GM12878 (cell line): ENCODE data around the gene EIF1. TPM values are rescaled to one million over a fixed set of nuclear protein-coding genes. Genes with fewer than 3 reads are reported as not detected.
"Not testable (repeated sequence)": the region's sequence is repeated elsewhere in the genome, so short reads cannot be mapped to it uniquely, and the experiment has no call there.

Experiments used
- ATAC-seq: fragments of 200-7000 bp; cut with Tn5 transposase; 3 replicates; pipeline ENCODE4 v1.9.1; 2020; ENCODE audit warnings: mild to moderate bottlenecking, moderate library complexity
- BruUV-seq: library from RNA; stranded (reverse); fragments of 400-500 nt; replicated peaks from 2 replicates; lab custom pipeline; 2021; lab: Mats Ljungman, UMichigan
- CTCF ChIA-PET: fragments of 300-600 bp; sonication (Branson Sonifier 250); formaldehyde crosslinking; extraction: SDS; loops from one replicate; lab custom pipeline; 2021; ENCODE audit warnings: inconsistent platforms; lab: Yijun Ruan, JAX
- POLR2A ChIA-PET: fragments of 350-600 bp; formaldehyde crosslinking; extraction: SDS; loops from one replicate; lab custom pipeline; 2021; ENCODE audit warnings: inconsistent platforms; lab: Charles Lee
- RAD21 ChIA-PET: fragments of 300-600 bp; sonication (Branson Sonifier 250); formaldehyde crosslinking; loops from one replicate; lab custom pipeline; 2023; ENCODE audit warnings: antibody characterized with exemption; ENCODE audit not compliant: unreplicated experiment; lab: Charles Lee
- SMC1A ChIA-PET: fragments of 300-600 bp; sonication (Branson Sonifier 250); formaldehyde crosslinking; loops from one replicate; lab custom pipeline; 2023; ENCODE audit not compliant: unreplicated experiment, uncharacterized antibody; lab: Charles Lee
- DNase-seq: peaks from one replicate; pipeline ENCODE4 v3.0.0-alpha.2; 2011; ENCODE audit warnings: low read depth, low spot score
- FAIRE-seq: peaks from 3 replicates; lab custom pipeline; 2011; peaks lifted over from hg19 to GRCh38; lab: Jason Lieb, UNC
- H2AFZ ChIP-seq: 2 replicates; pipeline ENCODE4 v1.6.0; 2011; ENCODE audit warnings: low read depth, low read length, control low read depth; ENCODE audit not compliant: control insufficient read depth
- H3K27ac ChIP-seq: 2 replicates; pipeline ENCODE4 v1.5.1; 2011; ENCODE audit warnings: control low read depth; ENCODE audit not compliant: control insufficient read depth, insufficient read depth
- H3K27me3 ChIP-seq, 2 experiments: replicated peaks in 1 of 2; 2 replicates each; pipeline versions ENCODE4 v1.6.0 to v1.6.1; 2011; ENCODE audit warnings: low read length in 1 of 2; ENCODE audit not compliant: control insufficient read depth in 2 of 2, insufficient read depth in 2 of 2
- H3K36me3 ChIP-seq, 2 experiments: 2 replicates each; pipeline ENCODE4 v1.5.1; 2011; ENCODE audit warnings: low read length in 1 of 2; ENCODE audit not compliant: control insufficient read depth in 2 of 2, insufficient read depth in 2 of 2
- H3K4me1 ChIP-seq: 2 replicates; pipeline ENCODE4 v1.6.1; 2011; ENCODE audit warnings: mild to moderate bottlenecking, low read length, moderate library complexity, mixed read lengths; ENCODE audit not compliant: control insufficient read depth, insufficient read depth
- H3K4me2 ChIP-seq: 2 replicates; pipeline ENCODE4 v1.6.0; 2011; ENCODE audit warnings: control low read depth; ENCODE audit not compliant: control insufficient read depth, insufficient read depth
- H3K4me3 ChIP-seq: fragments of 200-600 bp; sonication (generic); 2 replicates; pipeline ENCODE4 v1.5.1; 2016
- H3K79me2 ChIP-seq: 2 replicates; pipeline ENCODE4 v1.6.0; 2011; ENCODE audit warnings: low read length; ENCODE audit not compliant: control insufficient read depth, insufficient read depth
- H3K9ac ChIP-seq: 2 replicates; pipeline ENCODE4 v1.8.0; 2011; ENCODE audit warnings: low read length, control low read depth, mixed read lengths; ENCODE audit not compliant: control insufficient read depth, insufficient read depth
- H3K9me3 ChIP-seq: replicated peaks from 3 replicates; pipeline ENCODE4 v1.5.1; 2011; ENCODE audit warnings: mild to moderate bottlenecking, low read length; ENCODE audit not compliant: control insufficient read depth, insufficient read depth
- H4K20me1 ChIP-seq: 2 replicates; pipeline ENCODE4 v1.6.0; 2011; ENCODE audit not compliant: control insufficient read depth, insufficient read depth
- E4F1 ChIP-seq: fragments of 450-650 bp; IDR thresholded peaks from 2 replicates; pipeline ENCODE4 v1.6.1; 2018; ENCODE audit warnings: borderline replicate concordance, mild to moderate bottlenecking; ENCODE audit not compliant: partially characterized antibody
- NFXL1 ChIP-seq: fragments of 450-650 bp; IDR thresholded peaks from 2 replicates; pipeline ENCODE4 v1.6.1; 2017; ENCODE audit warnings: antibody characterized with exemption, mild to moderate bottlenecking, borderline replicate concordance
- whole genome bisulfite sequencing: methylation state at CpG from one replicate; pipeline ENCODE4 v1.1.6; 2016; ENCODE audit warnings: low lambda C conversion rate; ENCODE audit not compliant: insufficient replicate concordance, insufficient coverage; ENCODE audit errors: missing lambda C conversion rate; 5-methylcytosine and 5-hydroxymethylcytosine counted together
- in situ Hi-C: fragments of 300-500 bp; cut with MboI; formaldehyde crosslinking; loops from 9 replicates; pipeline ENCODE4 v1.14.3; 2018; ENCODE audit warnings: mixed read lengths
- intact Hi-C: fragments of 100-400 bp; cut with micrococcal nuclease; formaldehyde crosslinking; loops from one replicate; pipeline ENCODE4 v1.14.2; 2022; ENCODE audit not compliant: unreplicated experiment
- polyA plus RNA-seq, 11 experiments: library from polyadenylated mRNA; depleted of rRNA in 4 of 11; unstranded in 6 of 11; stranded (reverse) in 5 of 11; fragments of >200 nt; fragmentation: Nextera tagmentation in 4 of 11; fragmentation: Illumina TruSeq in 1 of 11; extraction: Ambion mirVana in 4 of 11; extraction: Trizol in 1 of 11; gene quantifications; 1 replicate in 1 of 11; 2 replicates in 10 of 11; pipeline versions ENCODE4 v1.2.1 to v1.2.3, GENCODE V29; 2011 to 2016; ENCODE audit warnings: inconsistent platforms in 2 of 11, missing spikeins in 2 of 11, low read depth in 1 of 11
- total RNA-seq, 4 experiments: library from RNA; depleted of rRNA in 3 of 4; stranded (reverse); fragments of >200 nt in 3 of 4; fragmentation: Illumina TruSeq in 1 of 4; extraction: Trizol in 1 of 4; gene quantifications; 2 replicates each; pipeline versions ENCODE4 v1.2.1 to v1.2.3, GENCODE V29; 2013 to 2021

The EIF1 gene
- total and polyA plus RNA-seq, 10 of the 15 experiments (the other 5 are each of a cell fraction or from before 2014, with no cell fraction given) = 39.4 to 815 (median 480) TPM

GRCh38 chr17:41639492-41640473 is 48.9 kb upstream of the EIF1 start:
- Histone ChIP-seq H3K9me3 (no peaks in the 10 kb centered on the region), H3K4me2 (no peak overlapping the region), H3K27ac (no peak overlapping the region), H3K4me1 (no peaks in the 10 kb centered on the region), H3K27me3 (no peaks in the 10 kb centered on the region; a peak in 1 of 4 replicates), H3K36me3 (no peaks in the 10 kb centered on the region), H3K4me3 (no peak overlapping the region), H3K9ac (no peak overlapping the region), H2AFZ (no peak overlapping the region)
- POLR2A ChIA-PET = interaction anchor here (0.7 kb wide), 1 partner anchor 18 kb away, joined by 5 read pairs; no protein-coding TSS in a partner anchor
- CTCF ChIA-PET = interaction anchor here (0.7 to 1.5 kb wide), 3 partner anchors 9 to 346 kb away, joined by 3 to 5 read pairs (median 3); no protein-coding TSS in a partner anchor
- in situ Hi-C loops (no loop called here), intact Hi-C loops (no loop called here)
- RAD21 ChIA-PET = interaction anchor here (1.0 kb wide), 1 partner anchor 9 kb away, joined by 3 read pairs; no protein-coding TSS in a partner anchor
- WGBS = 44% methylated on average over 7 of the region's 7 CpGs
- DNase-seq (no peak), ATAC-seq (no peak)
- no TSS peak for BruUV-seq
- peak; percentile 81; the same call in 1 of the 2 replicates for TF ChIP-seq NFXL1
- TF ChIP-seq E4F1 = no peak
- TF ChIP-seq, all 136 proteins: peak for 1
- SMC1A ChIA-PET = interaction anchor here (1.2 kb wide), 1 partner anchor 91 kb away, joined by 3 read pairs; no protein-coding TSS in a partner anchor
- no peaks in the 10 kb centered on the region for H4K20me1 ChIP-seq
- FAIRE-seq = no peak
- no peaks in the 10 kb centered on the region for H3K79me2 ChIP-seq

GRCh38 chr17:41640596-41640995 is 48.1 kb upstream of the EIF1 start:
- H3K4me2 ChIP-seq, H3K79me2 ChIP-seq, H3K27ac ChIP-seq, H3K27me3 ChIP-seq, DNase-seq, ATAC-seq, intact Hi-C loops, BruUV-seq, in situ Hi-C loops, H4K20me1 ChIP-seq, H3K9me3 ChIP-seq, H3K9ac ChIP-seq, H3K4me3 ChIP-seq, POLR2A ChIA-PET, H2AFZ ChIP-seq, H3K36me3 ChIP-seq, FAIRE-seq, H3K4me1 ChIP-seq: not testable (repeated sequence)
- ChIA-PET RAD21 (interaction anchor here (1.0 kb wide), 1 partner anchor 8 kb away, joined by 3 read pairs; no protein-coding TSS in a partner anchor), SMC1A (interaction anchor here (1.2 kb wide), 1 partner anchor 92 kb away, joined by 3 read pairs; no protein-coding TSS in a partner anchor), CTCF (interaction anchor here (1.0 kb wide), 1 partner anchor 22 kb away, joined by 3 read pairs; no protein-coding TSS in a partner anchor)
- 27% methylated on average over 5 of the region's 5 CpGs for WGBS
